Kidney (tissue), 14 donors: Measurements from ENCODE around the gene LRFN5. TPM values are rescaled to one million over a fixed set of nuclear protein-coding genes. Genes with fewer than 3 reads are reported as not detected.

ENCODE experiments used
- DNase-seq, 5 donors: peaks; one replicate each; pipeline ENCODE4 v3.0.0-alpha.2; 2013 to 2020
- FAIRE-seq: peaks from 2 replicates; lab custom pipeline; 2012; peaks lifted over from hg19 to GRCh38; lab: Jason Lieb, UNC
- H3K27ac ChIP-seq, 2 donors: one replicate each; pipeline ENCODE4 v1.7.0; 2013; ENCODE audit warnings: low read depth in 2 of 2, low read length in 2 of 2, inconsistent platforms in 1 of 2
- H3K27me3 ChIP-seq: one replicate; pipeline ENCODE4 v1.7.1; 2013; ENCODE audit warnings: low read length, inconsistent platforms; ENCODE audit not compliant: control insufficient read depth, insufficient read depth
- H3K36me3 ChIP-seq, 3 donors: one replicate each; pipeline versions ENCODE4 v1.7.0 to v1.7.1; 2013; ENCODE audit warnings: low read length in 3 of 3, control low read depth in 1 of 3, inconsistent platforms in 1 of 3; ENCODE audit not compliant: insufficient read depth in 3 of 3, control insufficient read depth in 2 of 3
- H3K4me1 ChIP-seq, 3 donors: one replicate each; pipeline versions ENCODE4 v1.7.0 to v1.7.1; 2013; ENCODE audit warnings: low read length in 3 of 3, inconsistent platforms in 1 of 3, low read depth in 1 of 3; ENCODE audit not compliant: control insufficient read depth in 2 of 3, insufficient read depth in 2 of 3
- H3K4me3 ChIP-seq, 3 donors: one replicate each; pipeline versions ENCODE4 v1.7.0 to v1.8.1; 2013; ENCODE audit warnings: low read length in 3 of 3, control low read depth in 1 of 3, inconsistent platforms in 1 of 3
- H3K9ac ChIP-seq, 3 donors: one replicate each; pipeline versions ENCODE4 v1.7.0 to v1.7.1; 2013; ENCODE audit warnings: low read length in 3 of 3, control low read depth in 1 of 3, inconsistent platforms in 1 of 3
- H3K9me3 ChIP-seq, 3 donors: one replicate each; pipeline versions ENCODE4 v1.7.0 to v1.7.1; 2013; ENCODE audit warnings: low read length in 3 of 3, control low read depth in 1 of 3, inconsistent platforms in 1 of 3; ENCODE audit not compliant: control insufficient read depth in 2 of 3, insufficient read depth in 1 of 3
- CTCF ChIP-seq: IDR thresholded peaks from 3 replicates; pipeline ENCODE4 v1.5.1; 2012; ENCODE audit warnings: mild to moderate bottlenecking, moderate library complexity, borderline replicate concordance; ENCODE audit not compliant: insufficient read depth; ENCODE audit errors: extremely low read depth
- intact Hi-C: fragments of 100-400 bp; cut with DNase I; formaldehyde crosslinking; loops from one replicate; pipeline ENCODE4 v1.11.1; 2022
- polyA plus RNA-seq: library from polyadenylated mRNA; stranded (reverse); fragments of 350-450 nt; fragmentation: Illumina TruSeq; extraction: RNeasy Lipid Tissue Mini Kit (QIAGEN cat#74804); gene quantifications from one replicate; pipeline ENCODE4 v1.2.3, GENCODE V29; 2014; ENCODE audit warnings: low read depth, low replicate concordance; ENCODE audit not compliant: insufficient read depth
- total RNA-seq: library from RNA; stranded (reverse); fragmentation: NEBNext Ultra II Directional; extraction: Animal tissue kit (Norgen Biotek cat#: 25700); gene quantifications from one replicate; pipeline ENCODE4 v1.2.1, GENCODE V29; 2021
- donor health status: control.
- donor health status: control.
- donor health status: control.
- donor health status: control.
- donor health status: control.
- donor health status: DM: yes; HTN: yes; CAD: no.
- donor health status: Normal renal cell carcinoma (clear cell type).

Gene LRFN5
- total and polyA plus RNA-seq, 2 donors from 2014 or later, result 1.5 to 2.4 TPM

- Histone ChIP-seq H3K9me3 (no peaks in the 10 kb centered on the region), H3K27me3 (no peaks in the 10 kb centered on the region), H3K9ac (no peak overlapping the region), H3K27ac (no peak overlapping the region), H3K4me3 (no peak overlapping the region), H3K36me3 (no peaks in the 10 kb centered on the region), H3K4me1 (no peaks in the 10 kb centered on the region)
- intact Hi-C loops, result no loop called here
- DNase-seq (no peak), FAIRE-seq (no peak)
- no peak for TF ChIP-seq CTCF
These were observed 92.8 kb downstream of the LRFN5 start for GRCh38 chr14:41699486-41699885.

- no peak overlapping the region for H3K27ac ChIP-seq
- intact Hi-C loops, result no loop called here
- no peak for FAIRE-seq
- TF ChIP-seq CTCF, result no peak
- H3K4me3 ChIP-seq, result no peak overlapping the region
- H3K4me1 ChIP-seq, result no peaks in the 10 kb centered on the region
- no peaks in the 10 kb centered on the region for H3K27me3 ChIP-seq
- no peaks in the 10 kb centered on the region for H3K36me3 ChIP-seq
- no peak overlapping the region for H3K9ac ChIP-seq
- DNase-seq, result no peak
- H3K9me3 ChIP-seq, result no peaks in the 10 kb centered on the region
These were observed 111.9 kb downstream of the LRFN5 start for GRCh38 chr14:41718477-41719166.

DNA sequence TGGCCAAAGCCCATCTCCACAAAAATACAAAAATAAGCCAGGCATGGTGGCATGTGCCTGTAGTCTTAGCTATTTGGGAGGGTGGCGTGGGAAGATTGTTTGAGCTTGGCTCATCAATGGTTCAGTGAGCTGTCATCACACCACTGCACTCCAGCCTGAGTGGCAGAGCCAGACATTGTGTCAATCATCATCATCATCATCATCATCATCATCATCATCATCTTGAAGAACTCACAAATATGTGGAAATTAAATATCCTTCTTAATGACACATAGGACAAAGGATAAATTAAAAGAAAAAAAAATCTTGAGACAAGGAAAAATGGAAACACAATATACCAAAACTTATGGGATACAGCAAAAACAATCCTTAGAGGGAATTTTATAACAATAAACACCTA, 132.5 kb downstream of the LRFN5 start:
- H3K9ac ChIP-seq, result no peak overlapping the region
- H3K9me3 ChIP-seq, result no peaks in the 10 kb centered on the region
- no peak for TF ChIP-seq CTCF
- FAIRE-seq, result no peak
- no peak for DNase-seq
- no peak overlapping the region for H3K27ac ChIP-seq
- H3K4me1 ChIP-seq, result no peaks in the 10 kb centered on the region
- no peak overlapping the region for H3K4me3 ChIP-seq
- H3K36me3 ChIP-seq, result no peaks in the 10 kb centered on the region
- no peaks in the 10 kb centered on the region for H3K27me3 ChIP-seq
- intact Hi-C loops, result no loop called here

- no peaks in the 10 kb centered on the region for H3K9me3 ChIP-seq
- H3K27me3 ChIP-seq, result no peaks in the 10 kb centered on the region
- TF ChIP-seq CTCF, result no peak
- no peaks in the 10 kb centered on the region for H3K4me1 ChIP-seq
- H3K36me3 ChIP-seq, result no peaks in the 10 kb centered on the region
- no peak overlapping the region for H3K9ac ChIP-seq
- H3K27ac ChIP-seq, result no peak overlapping the region
- DNase-seq, result no peak
- FAIRE-seq, result no peak
- H3K4me3 ChIP-seq, result no peak overlapping the region
- intact Hi-C loops, result no loop called here
These were observed 136.5 kb downstream of the LRFN5 start for GRCh38 chr14:41743140-41743539.
